T follicular helper cell (primary cell): ENCODE data around the gene DSE.

Experiments
- DNase-seq: peaks from one replicate; pipeline ENCODE4 v3.0.0-alpha.2; 2020; ENCODE audit warnings: low read depth

Gene DSE

DNA sequence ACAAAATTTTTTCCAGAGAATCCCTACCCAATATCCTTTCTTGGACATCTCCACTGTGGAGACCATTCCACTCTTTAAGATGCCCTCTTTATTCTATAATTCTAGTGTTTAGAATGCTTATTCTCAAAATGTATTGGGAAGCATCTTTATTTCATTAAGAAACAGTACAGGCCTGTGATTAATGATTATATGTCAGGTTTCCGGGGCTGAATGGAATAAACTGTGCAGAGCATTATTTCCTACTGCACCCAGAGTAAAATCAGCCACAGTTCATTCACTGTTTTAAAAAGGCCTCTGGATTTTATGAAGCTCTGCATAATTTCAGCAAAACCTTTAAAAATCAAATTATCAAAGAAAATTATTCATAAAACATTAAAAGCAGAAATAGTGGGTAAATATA, 42.6 kb downstream of the DSE start:
- no peak for DNase-seq

DNA sequence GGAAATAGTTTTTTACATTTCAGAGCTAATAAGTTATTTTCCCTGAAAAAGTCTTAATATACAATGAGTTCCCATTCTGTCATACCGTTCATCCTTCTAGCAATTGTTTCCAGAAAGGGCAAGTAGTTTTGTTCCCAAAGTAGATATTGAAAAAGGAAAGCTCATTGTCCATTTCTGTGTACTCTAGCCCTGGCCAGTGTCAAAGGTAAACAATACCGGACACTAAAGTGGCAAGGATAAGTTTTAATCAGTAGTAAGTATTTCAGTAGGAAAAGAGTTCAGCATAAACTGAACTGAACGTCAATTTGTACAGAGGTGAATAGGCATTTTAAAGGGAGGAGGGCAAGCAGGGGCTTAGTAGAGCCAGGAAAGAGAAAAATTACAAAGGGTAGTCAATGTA, 46.9 kb downstream of the DSE start:
- no peak for DNase-seq

DNA sequence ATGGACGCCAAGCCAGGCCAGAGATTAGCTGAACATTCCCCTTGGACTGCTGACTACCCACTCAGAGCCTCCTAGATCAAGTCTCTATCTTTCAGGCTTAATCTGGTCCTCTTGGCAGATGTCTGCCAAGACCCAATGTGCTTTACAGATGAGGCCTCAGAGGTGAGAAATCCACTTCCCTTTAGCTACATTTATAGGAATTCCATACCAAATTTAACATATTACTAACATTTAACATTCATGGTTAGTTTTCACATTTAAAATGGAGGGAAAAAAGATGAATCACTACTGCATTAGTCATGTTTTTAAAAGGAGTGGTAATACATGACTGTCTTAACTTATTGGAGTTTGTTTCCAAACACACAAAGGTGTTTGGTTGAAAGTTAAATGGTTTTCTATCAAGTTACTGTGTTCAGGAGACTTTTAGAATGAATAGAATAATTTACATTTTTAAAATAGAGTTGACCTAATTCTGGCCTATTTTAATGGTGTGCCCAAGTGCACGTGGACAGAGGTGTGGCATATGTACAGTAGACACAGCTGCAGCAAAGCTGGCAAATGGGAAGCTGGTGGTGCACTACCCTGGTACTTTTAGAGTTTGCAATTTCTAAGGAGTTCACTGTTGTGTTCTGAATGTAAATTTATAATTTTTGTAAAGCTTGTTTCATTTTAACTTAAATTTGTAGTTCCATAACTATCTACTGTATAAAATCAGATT, 48.5 kb downstream of the DSE start:
- no peak for DNase-seq

DNA sequence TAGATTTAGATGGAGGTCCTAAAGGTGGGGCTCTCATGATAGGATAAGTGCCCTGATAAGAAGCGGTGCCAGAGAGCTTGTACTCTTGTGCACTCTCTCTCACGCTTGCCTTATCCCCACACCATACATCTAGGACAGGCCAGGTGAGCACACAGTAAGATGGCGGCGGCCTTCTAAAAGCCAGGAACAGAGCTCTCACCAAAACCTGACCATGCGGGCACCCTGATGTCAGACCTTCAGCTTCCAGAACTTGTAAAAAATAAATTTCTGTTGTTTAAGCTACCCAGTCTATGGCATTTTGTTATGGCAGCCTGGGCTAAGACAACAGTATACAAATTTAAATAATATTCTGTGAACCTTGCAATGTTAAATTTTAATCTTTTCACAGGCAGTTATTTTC, 49.6 kb downstream of the DSE start:
- no peak for DNase-seq

DNA sequence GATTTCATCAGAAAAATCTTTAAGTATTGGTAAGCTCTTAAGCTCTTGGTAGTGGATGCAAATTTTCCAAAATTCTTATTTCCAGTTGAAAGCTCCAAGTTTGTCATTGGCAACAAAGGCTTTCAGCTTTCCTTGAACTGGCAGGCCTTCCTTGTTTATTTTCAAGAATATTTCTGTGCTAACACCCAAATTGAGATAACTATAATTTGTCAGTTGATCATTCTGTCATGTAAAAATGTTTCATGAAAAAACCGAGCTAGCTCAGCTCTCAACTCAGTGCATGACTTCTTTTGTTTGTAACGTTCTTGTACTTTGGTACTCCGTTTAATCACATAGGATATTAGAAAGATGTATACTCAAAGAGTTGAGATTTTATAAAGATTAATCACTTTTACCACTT, 51.5 kb downstream of the DSE start:
- DNase-seq = no peak

DNA sequence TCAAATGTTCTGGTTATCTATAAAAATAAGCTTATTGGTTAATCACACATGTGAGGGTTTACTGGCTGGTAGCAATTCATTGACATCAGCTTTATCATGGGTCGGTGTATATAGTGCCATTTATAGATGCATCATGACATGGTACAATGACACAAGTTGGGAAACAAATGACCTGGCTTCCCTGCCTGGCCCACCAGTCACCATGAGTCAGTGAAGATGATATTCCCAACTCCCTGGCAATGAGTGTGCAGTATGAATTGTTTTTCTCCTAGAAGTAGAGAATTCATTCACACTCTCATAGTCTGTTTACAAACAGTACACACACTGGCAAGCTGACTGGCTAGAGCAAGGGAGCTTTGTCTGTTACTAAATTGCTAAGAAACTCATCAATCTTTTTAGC, 53.3 kb downstream of the DSE start:
- DNase-seq = no peak

DNA sequence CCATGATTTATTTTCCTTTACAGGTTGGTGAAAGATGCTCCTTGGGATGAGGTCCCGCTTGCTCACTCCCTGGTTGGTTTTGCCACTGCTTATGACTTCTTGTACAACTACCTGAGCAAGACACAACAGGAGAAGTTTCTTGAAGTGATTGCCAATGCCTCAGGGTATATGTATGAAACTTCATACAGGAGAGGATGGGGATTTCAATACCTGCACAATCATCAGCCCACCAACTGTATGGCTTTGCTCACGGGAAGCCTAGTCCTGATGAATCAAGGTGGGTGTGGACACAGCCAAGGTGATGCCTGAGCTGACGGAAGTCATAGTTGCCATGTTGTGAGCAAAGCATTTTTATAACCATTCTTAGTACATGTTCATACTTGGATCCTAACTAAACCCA, 55.8 kb downstream of the DSE start:
- no peak for DNase-seq

DNA sequence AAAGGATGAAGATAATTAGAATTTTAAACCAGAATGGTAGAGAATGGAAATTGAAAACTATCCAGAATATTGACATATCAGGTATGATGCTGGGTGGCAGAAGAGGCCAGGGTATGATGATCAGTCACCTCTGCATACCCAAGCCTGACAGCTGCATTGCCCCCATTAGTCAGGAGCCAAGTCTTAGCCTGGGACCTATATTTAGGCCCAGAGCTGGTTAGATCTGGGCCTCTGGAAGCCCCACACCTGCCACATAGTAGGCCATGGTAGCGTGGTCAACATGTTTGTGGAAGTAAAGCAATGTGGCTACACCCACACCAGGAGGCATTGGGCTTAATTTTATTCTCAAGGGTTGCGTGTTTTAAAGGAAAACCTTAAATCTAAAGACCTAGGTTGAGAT, 58.4 kb downstream of the DSE start:
- DNase-seq = no peak

DNA sequence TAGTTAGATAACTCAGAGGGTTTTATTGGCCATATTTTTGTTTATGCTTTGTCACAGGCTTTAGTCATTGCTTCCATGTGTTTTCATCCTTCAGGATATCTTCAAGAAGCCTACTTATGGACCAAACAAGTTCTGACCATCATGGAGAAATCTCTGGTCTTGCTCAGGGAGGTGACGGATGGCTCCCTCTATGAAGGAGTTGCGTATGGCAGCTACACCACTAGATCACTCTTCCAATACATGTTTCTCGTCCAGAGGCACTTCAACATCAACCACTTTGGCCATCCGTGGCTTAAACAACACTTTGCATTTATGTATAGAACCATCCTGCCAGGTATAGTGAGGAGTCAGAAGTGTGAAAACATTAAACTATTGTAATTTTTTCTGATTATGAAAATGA, 60.1 kb downstream of the DSE start:
- DNase-seq = no peak

DNA sequence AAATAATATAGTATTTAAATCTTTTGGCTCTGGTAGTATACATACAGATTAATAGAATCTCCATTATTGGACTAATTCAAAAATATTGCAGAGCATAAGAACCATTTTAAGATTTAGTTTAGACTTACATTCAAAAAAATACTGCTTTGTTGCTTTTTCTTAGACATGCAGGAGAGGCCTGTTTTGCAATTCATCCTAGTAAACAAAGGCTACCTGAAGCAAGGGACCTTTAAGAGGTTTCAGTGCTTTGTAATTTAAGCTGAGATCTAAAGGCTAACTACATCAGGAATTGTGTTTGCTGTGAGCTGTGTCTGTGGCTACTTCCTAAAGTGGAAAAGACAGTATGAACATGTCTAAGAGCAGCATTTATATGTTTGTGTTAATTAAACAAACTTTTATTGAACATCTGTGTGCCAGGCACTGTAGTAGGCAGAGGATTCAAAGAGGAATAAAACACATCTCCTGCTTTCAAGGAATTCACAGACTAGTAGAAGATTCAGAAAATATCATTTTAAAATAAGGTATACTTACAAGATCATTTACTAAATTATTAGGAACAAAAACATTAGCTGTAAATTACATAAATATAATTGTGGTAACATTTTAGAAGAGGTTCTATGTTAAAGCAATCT, 61.3 kb downstream of the DSE start:
- no peak for DNase-seq

DNA sequence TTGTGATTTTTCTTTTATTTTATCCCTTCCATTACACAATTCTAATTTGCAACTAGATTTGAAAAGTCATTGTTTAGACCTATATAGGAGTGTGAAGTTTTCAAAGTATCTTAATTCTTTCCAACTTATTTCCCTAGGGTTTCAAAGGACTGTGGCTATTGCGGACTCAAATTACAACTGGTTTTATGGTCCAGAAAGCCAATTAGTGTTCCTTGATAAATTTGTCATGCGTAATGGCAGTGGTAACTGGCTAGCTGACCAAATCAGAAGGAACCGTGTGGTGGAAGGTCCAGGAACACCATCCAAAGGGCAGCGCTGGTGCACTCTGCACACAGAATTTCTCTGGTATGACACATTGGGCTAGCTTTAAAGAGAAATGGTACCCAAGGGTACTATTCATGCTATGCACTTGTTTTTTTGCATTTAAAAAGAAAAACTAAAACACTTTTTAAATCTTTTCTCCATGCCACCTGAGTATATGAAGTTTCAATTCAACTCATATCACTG, 62.5 kb downstream of the DSE start:
- no peak for DNase-seq

DNA sequence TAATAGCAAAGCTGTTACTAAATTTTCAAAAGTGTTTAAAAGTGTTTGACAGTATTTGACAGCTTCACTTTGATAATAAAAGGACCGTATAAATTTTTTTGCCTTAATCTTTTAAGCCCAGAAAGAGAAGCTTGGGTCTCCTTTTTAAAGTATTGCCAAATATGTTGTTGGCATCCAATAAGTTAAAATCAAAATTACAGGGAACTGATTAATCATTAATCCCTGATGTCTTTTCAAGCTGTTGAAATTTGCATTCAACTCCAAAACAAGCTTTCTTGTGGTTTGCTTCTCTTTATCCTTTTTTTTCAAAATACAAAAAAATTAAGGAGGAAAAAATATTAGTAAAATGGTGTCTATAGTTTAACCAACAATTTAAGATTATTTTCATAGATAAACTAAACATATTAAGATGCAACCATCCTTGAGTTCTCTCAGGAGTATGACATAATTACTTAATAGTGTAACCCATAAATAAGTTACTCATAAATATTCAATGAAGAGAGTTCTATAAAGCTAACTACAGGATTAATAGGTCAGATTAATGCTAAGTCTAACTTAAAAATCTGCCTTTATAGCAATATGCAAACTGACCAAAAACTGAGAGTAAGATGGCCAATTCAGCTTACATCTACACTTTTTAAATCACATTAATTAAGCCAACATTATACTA, 63.4 kb downstream of the DSE start:
- DNase-seq = no peak

DNA sequence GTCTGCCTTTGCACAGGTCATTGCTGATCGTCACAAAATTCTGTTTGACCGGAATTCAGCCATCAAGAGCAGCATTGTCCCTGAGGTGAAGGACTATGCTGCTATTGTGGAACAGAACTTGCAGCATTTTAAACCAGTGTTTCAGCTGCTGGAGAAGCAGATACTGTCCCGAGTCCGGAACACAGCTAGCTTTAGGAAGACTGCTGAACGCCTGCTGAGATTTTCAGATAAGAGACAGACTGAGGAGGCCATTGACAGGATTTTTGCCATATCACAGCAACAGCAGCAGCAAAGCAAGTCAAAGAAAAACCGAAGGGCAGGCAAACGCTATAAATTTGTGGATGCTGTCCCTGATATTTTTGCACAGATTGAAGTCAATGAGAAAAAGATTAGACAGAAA, 65.8 kb downstream of the DSE start:
- no peak for DNase-seq

DNA sequence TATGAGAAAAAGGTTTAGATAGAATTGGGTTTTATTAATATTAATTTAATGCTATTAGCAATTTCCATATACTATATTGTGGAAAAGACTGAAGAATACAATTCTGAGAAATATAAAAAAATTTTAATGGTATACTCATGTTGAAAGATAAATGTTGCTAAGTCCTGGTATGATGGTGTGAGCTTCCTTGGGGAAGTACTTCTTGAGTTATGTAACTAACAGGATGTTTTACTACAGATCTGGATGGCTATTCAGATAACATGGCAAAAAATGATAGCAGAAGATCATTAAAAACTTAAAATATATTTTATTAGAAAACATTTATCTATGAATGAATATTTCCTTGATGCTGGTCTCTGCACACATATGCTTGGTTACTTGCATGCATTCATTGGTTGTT, 66.9 kb downstream of the DSE start:
- no peak for DNase-seq

DNA sequence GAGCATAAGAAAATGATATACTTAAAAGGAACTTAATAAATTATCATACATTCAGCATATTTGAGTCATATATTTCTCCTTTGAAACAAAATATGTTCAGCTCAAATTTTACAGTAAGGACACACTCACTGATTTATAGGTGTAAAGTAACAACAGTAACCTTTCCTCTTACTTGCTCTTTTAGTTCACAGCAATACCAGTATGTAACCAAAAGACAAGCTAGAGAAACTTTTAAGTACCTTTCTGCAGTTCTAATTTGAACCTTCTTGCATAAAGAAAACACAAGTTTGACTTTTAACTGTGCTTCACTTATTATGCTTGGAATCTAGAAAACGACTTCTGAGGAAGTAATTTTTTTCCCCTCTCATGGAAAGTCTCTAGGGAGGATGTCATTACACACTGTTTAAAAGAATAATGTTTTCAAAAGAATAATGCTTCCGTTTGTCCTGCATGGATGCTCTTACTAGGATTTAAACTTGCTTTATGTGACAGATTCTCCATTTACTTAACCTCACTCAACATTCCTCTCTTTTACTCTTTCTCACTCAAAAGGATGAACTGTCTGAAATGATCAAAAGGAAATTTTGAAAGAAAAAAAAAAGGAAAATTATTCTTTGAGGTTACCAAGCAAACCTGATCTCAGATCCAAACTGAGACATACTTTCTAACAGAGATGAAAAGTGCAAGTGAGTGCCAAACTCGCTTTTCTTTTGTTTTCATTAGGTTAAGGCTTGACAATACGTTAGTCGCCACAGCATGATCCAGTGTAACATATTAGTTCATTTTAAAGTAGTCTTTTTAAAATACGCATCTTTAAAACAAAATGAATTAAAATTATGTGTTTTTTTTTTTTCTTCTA, 68.1 kb downstream of the DSE start:
- no peak for DNase-seq

DNA sequence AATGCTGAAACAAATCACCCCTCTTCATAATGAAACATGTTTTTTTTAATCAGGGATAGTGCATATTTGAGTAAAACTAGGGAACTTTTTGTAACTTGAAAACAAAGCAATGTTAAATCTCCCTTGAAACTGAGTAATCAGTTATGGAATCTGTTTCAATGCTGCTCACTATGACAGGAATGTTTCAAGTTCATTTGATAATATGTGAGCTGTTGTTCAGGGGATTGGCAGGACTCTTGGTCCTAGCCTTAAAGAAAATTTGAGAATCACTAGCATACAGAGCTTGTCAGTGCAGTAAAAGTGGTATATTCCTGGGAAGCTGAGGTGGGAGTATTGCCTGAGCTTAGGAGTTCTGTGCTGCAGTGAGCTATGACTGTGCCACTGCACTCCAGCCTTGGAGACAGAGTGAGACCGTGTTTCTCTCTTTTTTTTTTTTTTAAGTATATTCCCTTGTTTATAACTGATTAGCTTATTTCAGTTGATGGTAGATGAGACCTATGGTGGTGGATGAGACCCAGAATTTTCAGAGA, 68.8 kb downstream of the DSE start:
- no peak for DNase-seq

DNA sequence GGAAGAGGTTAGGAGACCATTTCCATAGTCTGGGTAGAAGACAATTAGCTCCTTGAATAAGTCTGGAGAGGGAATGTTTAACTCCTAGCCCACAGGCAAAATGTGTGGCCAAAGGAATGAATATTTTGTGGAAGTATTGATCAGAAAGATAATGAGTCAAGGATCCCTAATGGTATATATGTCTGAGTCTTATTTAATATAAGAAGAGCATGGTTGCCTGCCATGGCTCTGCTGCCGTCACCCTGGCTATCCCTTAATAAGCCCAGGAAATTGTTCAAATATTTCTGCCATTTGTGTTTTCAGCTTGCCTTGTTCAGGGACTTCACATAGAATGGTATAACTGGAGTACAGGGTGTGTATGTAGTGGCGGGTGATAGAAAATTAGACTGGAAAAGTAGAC, 72.4 kb downstream of the DSE start:
- DNase-seq = no peak

DNA sequence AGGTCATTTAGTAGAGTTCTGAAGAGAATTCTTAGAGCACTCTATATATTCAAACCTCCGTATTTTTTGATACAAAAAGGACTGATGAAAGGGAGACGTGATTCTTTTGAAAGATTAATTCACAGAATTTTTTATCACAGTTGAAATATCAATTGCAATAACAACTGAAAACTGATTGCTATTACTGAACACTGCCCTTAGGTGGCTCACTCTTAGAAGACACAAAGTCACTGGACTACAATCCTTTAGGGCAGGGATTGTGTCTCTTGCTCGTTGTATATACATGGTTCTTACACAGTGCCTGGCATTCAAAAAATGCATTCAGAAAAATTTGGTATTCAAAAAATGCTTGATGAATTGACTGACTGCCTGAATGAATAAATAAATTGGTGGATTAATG, 73.3 kb downstream of the DSE start:
- DNase-seq = no peak

DNA sequence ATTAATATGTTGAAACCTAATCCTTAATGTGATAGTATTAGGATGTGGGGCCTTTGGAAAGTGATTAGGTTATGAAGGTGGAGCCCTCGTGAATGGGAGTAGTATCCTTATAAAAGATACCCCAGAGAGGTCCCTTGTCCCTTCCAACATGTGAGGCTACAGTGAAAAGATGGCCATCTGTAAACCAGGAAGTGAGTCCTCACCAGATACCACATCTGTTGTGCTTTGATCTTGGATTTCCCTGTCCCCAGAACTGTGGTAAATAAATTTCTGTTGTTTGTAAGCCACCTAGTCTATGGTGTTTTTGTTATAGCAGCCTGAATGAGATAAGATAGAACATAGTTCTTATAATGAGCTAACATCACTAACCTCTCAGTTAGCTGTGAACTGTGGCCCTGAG, 73.8 kb downstream of the DSE start:
- no peak for DNase-seq

DNA sequence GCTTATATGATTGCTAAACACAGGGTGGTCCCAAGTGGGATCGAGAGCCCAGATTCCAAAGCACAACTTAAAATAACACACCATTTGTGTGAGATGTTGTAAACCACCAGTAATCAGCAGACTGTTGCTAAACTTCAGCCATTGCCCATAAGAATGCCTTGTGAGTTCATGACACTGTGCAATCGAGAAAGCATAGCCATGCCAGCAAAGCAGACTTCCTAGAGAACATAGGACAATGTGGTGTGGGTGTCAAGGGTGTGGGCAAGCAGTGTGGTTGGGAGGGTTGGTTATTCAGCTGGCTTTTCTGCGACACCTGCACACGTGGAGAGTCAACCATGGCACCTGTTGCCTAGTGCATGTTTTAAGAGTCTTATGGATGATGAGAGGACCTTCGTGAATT, 74.4 kb downstream of the DSE start:
- DNase-seq = no peak

DNA sequence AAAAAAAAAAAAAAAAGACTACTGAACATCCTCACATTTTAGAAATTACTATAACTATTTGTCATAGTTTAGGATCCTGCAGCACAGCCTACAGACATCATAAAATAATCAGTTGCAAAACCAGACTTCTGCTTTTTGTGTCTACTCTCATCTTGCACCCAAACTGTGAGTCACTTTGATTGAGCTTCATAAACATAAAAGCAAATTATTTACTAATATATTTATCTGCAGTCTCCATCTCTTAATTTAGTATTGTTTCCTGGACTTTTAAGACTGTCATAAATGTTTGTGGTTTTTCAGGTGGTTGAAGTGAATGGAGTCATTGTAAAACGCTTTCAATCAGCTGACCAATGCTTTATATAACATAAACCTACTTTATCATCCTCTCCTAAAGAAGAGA, 75.7 kb downstream of the DSE start:
- no peak for DNase-seq

DNA sequence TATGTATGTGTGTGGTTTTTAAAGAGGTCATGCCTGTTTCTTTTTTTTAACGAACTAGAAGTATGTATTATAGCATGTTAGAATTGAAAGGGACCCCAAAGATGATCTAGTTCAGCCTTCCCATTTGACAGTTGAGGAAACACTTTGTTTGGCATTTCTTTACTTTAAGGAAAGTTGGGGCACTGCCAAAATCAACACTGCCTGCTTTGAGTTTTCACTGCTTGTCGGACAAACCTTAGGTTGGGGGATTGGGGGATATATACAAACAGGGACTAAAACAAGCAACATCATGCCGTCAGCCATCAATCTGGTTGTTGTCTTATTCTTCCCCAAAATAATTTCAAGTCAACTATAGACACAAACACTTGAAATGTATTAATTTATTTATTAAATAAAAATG, 76.3 kb downstream of the DSE start:
- DNase-seq = no peak
